Measurements from ENCODE around the gene OGFR.

GRCh38 chr20:62806383-62807050, 1.9 kb downstream of the OGFR start:
- TF ChIP-seq POLR2A (IDR thresholded peaks at IDR 0.05; ENCODE audit: borderline replicate concordance, extremely low read depth, insufficient read depth, insufficient read length) (no peak), CTCF (IDR thresholded peaks at IDR 0.05 in 2 of 3, conservative IDR thresholded peaks at IDR 0.05 in 1 of 3; ENCODE audit: borderline replicate concordance in 1 of 3, insufficient read depth in 1 of 3, low read depth in 2 of 3, low read length in 2 of 3) (no peak), SP1 (IDR thresholded peaks at IDR 0.05; ENCODE audit: low read depth) (no peak), RAD21 (IDR thresholded peaks at IDR 0.05; ENCODE audit: low read depth) (no peak), ZNF274 (IDR thresholded peaks at IDR 0.05; ENCODE audit: low read depth, low read length) (no peak), EZH2 (IDR thresholded peaks at IDR 0.05) (no peak), SRF (IDR thresholded peaks at IDR 0.05; ENCODE audit: low read depth) (no peak), REST (IDR thresholded peaks at IDR 0.05; ENCODE audit: low read depth) (no peak), MAX (IDR thresholded peaks at IDR 0.05) (no peak), FOSL1 (IDR thresholded peaks at IDR 0.05; ENCODE audit: low read depth) (no peak), POLR2AphosphoS5 (IDR thresholded peaks at IDR 0.05; ENCODE audit: low read depth, low read length) (no peak)

Measured in HCT116 (cell line).